Measurements from ENCODE around the gene KRTAP10-11. TPM values are rescaled to one million over a fixed set of nuclear protein-coding genes. Genes with fewer than 3 reads are reported as not detected.
A peak's percentile ranks its signal among the peaks of the same experiment; 100 is the strongest.

Gene KRTAP10-11
- total and polyA plus RNA-seq, 10 donors = not detected

- no peak overlapping the region for H3K4me3 ChIP-seq
- intact Hi-C loops (cut with DNase I; ENCODE audit: low total_unique reads) = no loop called here
- H3K36me3 ChIP-seq = no peaks in the 10 kb centered on the region
- TF ChIP-seq CTCF (IDR thresholded peaks at IDR 0.05 in 8 of 11, conservative IDR thresholded peaks at IDR 0.05 in 3 of 11) (no peak), POLR2A (IDR thresholded peaks at IDR 0.05) (no peak), POLR2AphosphoS5 (IDR thresholded peaks at IDR 0.05) (no peak)
- peaks cover 0 to 31% (median 29%) of the 10 kb centered on the region in 8 donors for H3K9me3 ChIP-seq
- H3K27ac ChIP-seq = no peak overlapping the region
- 83 to 88% (median 85%) methylated on average over 19 to 20 of the region's 20 CpGs for WGBS, 5 donors
- H3K4me1 ChIP-seq = peaks cover 0 to 11% (median 4%) of the 10 kb centered on the region in 6 donors
- H3K27me3 ChIP-seq (replicated peaks in 1 of 7) = peaks cover 0 to 41% (median 0%) of the 10 kb centered on the region in 7 donors
- no peak for DNase-seq
Observed at GRCh38 chr21:44614161-44614631, 32.0 kb upstream of the KRTAP10-11 start.

DNA sequence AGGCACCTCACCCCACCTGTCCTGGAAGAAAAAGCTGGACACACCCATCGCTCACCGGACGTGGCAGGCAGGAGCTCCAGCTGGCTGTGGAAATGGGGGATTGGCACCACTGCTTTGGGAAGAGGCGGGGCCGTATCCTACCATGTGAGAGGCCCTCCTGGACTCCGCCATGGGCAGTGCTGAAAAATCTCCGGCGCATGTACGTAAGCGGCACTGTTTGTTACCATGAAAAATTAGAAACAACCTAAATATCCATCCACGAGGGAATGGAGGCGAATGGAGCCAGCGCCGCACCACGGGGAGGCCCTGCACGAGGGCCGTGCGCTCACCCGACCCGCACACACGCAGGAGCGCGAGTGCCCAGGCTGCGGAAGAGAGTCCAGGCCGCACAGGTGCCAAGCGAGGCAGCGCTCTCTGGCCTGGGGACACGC, 31.2 kb upstream of the KRTAP10-11 start:
- Histone ChIP-seq H3K27ac (no peak overlapping the region), H3K4me3 (no peak overlapping the region), H3K27me3 (replicated peaks in 1 of 7) (peaks cover 0 to 41% (median 0%) of the 10 kb centered on the region in 7 donors), H3K4me1 (peaks cover 0 to 18% (median 5%) of the 10 kb centered on the region in 6 donors), H3K9me3 (peaks cover 0 to 30% (median 27%) of the 10 kb centered on the region in 8 donors), H3K36me3 (no peaks in the 10 kb centered on the region)
- 90 to 94% (median 91%) methylated on average over 28 of the region's 28 CpGs for WGBS, 5 donors
- intact Hi-C loops (cut with DNase I; ENCODE audit: low total_unique reads) = no loop called here
- DNase-seq = no peak
- TF ChIP-seq POLR2AphosphoS5 (IDR thresholded peaks at IDR 0.05) = no peak
- TF ChIP-seq CTCF (IDR thresholded peaks at IDR 0.05 in 8 of 11, conservative IDR thresholded peaks at IDR 0.05 in 3 of 11) = no peak
- TF ChIP-seq POLR2A (IDR thresholded peaks at IDR 0.05) = no peak

GRCh38 chr21:44615466-44615865, 30.7 kb upstream of the KRTAP10-11 start:
- Histone ChIP-seq H3K4me1 (peaks cover 0 to 18% (median 5%) of the 10 kb centered on the region in 6 donors), H3K4me3 (no peak overlapping the region), H3K27ac (no peak overlapping the region), H3K27me3 (replicated peaks in 1 of 7) (peaks cover 0 to 41% (median 0%) of the 10 kb centered on the region in 7 donors), H3K9me3 (peaks cover 0 to 30% (median 27%) of the 10 kb centered on the region in 8 donors), H3K36me3 (no peaks in the 10 kb centered on the region)
- DNase-seq = no peak
- intact Hi-C loops (cut with DNase I; ENCODE audit: low total_unique reads) = no loop called here
- TF ChIP-seq CTCF (IDR thresholded peaks at IDR 0.05 in 8 of 11, conservative IDR thresholded peaks at IDR 0.05 in 3 of 11) (no peak), POLR2AphosphoS5 (IDR thresholded peaks at IDR 0.05) (no peak), POLR2A (IDR thresholded peaks at IDR 0.05) (no peak)
- WGBS, 5 donors = 77 to 85% (median 83%) methylated on average over 8 of the region's 8 CpGs

DNA sequence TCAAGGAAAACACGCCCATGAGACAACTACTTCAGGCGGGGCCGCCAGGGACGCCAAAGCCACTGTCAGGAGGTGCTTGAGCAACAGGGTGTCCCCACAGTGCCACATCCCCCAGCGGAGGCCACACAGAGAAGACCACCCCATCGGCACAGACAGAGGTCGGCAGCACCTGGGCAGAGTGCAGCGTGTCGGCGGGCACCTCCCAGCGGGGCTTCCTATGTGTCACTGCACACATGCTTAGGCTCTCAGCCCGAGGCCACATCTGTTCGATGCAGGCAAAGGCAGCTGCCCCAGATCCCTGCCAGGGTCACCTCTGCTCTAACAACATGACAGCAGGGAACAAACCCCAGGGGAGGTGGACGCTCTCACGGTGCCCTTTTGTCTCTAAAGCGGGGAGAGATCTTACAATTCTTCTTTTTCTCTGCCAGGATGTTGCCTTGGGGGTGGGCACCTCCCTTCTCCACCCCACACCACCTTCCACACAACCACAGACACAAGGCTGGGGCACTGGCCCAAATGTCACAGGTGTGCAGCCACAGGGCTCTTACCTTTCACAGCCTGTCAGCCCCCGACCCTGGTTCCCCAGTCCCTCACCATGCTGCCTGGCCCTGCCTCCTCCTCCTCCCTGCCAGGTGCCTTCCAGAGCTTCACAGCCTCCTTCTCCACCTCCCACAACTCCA, 30.2 kb upstream of the KRTAP10-11 start:
- intact Hi-C loops (cut with DNase I; ENCODE audit: low total_unique reads) = no loop called here
- 75 to 84% (median 81%) methylated on average over 12 to 17 of the region's 17 CpGs for WGBS, 5 donors

More for the DNA sequence above, 30.2 kb upstream of the KRTAP10-11 start:
- no peak overlapping the region for H3K4me3 ChIP-seq
- peaks cover 0 to 28% (median 26%) of the 10 kb centered on the region in 8 donors for H3K9me3 ChIP-seq
- no peak overlapping the region for H3K27ac ChIP-seq
- TF ChIP-seq POLR2A (IDR thresholded peaks at IDR 0.05) (no peak), CTCF (IDR thresholded peaks at IDR 0.05 in 8 of 11, conservative IDR thresholded peaks at IDR 0.05 in 3 of 11) (no peak), POLR2AphosphoS5 (IDR thresholded peaks at IDR 0.05) (no peak)
- peaks cover 0 to 18% (median 5%) of the 10 kb centered on the region in 6 donors for H3K4me1 ChIP-seq
- H3K36me3 ChIP-seq = no peaks in the 10 kb centered on the region
- peak; percentile 64 for DNase-seq
- peaks cover 0 to 41% (median 0%) of the 10 kb centered on the region in 7 donors for H3K27me3 ChIP-seq (replicated peaks in 1 of 7)

Measured in spleen (tissue), 11 donors.